HCT116 (cell line): ENCODE measurements around the gene LYPD5. TPM values are rescaled to one million over a fixed set of nuclear protein-coding genes. Genes with fewer than 3 reads are reported as not detected.

ENCODE experiments used
- ATAC-seq: fragments of 200-7000 bp; cut with Tn5 transposase; 2 replicates; pipeline ENCODE4 v1.9.1; 2020; ENCODE audit warnings: mild to moderate bottlenecking, moderate library complexity
- BruUV-seq: library from RNA; stranded (reverse); fragments of 400-500 nt; replicated peaks from 2 replicates; lab custom pipeline; 2021; lab: Mats Ljungman, UMichigan
- CTCF ChIA-PET: fragments of 300-600 bp; sonication (Branson Sonifier 250); formaldehyde crosslinking; loops from one replicate; lab custom pipeline; 2021; ENCODE audit warnings: antibody characterized with exemption; lab: Charles Lee
- POLR2A ChIA-PET: fragments of 300-600, 350-600 bp; sonication (Branson Sonifier 250); formaldehyde crosslinking; loops from one replicate; lab custom pipeline; 2021; ENCODE audit warnings: antibody characterized with exemption; lab: Charles Lee
- RAD21 ChIA-PET, 2 experiments: fragments of 300-600 bp; sonication (Branson Sonifier 250); formaldehyde crosslinking; loops; one replicate each; lab custom pipeline; 2023; ENCODE audit warnings: low total read pairs in 2 of 2; ENCODE audit not compliant: uncharacterized antibody in 2 of 2, unreplicated experiment in 2 of 2, low non-redundant PET in 1 of 2; lab: Charles Lee
- DNase-seq: peaks from one replicate; pipeline ENCODE4 v3.0.0-alpha.2; 2010; ENCODE audit warnings: low read depth, low spot score
- H2AFZ ChIP-seq: fragments of 200-600 bp; shearing (Covaris generic), sonication (generic); 2 replicates; pipeline ENCODE4 v1.6.1; 2017; ENCODE audit warnings: low read depth, mixed run types, mixed read lengths, antibody characterized with exemption, low read length; ENCODE audit not compliant: poor library complexity, severe bottlenecking
- H3K27ac ChIP-seq: 2 replicates; pipeline ENCODE4 v1.5.1; 2012; ENCODE audit warnings: low read depth, low read length
- H3K27me3 ChIP-seq: fragments of 200-600 bp; sonication (generic); 2 replicates; pipeline ENCODE4 v1.6.1; 2016; ENCODE audit warnings: mixed run types, low read length, mixed read lengths; ENCODE audit not compliant: insufficient read depth
- H3K36me3 ChIP-seq, 2 experiments: fragments of 200-500 bp in 1 of 2; fragments of 200-600 bp in 1 of 2; sonication (Bioruptor generic) in 1 of 2; sonication (generic) in 1 of 2; 2 replicates each; pipeline versions ENCODE4 v1.5.1 to v1.6.1; 2014 to 2016; ENCODE audit warnings: low read length in 2 of 2, inconsistent platforms in 1 of 2, mixed read lengths in 1 of 2, mixed run types in 1 of 2; ENCODE audit not compliant: insufficient read depth in 2 of 2, control insufficient read depth in 1 of 2
- H3K4me1 ChIP-seq, 2 experiments: fragments of 200-600 bp in 1 of 2; sonication (generic) in 1 of 2; 2 replicates each; pipeline versions ENCODE4 v1.5.1 to v1.6.1; 2012 to 2017; ENCODE audit warnings: low read length in 2 of 2, inconsistent platforms in 1 of 2, mild to moderate bottlenecking in 1 of 2, mixed read lengths in 1 of 2, mixed run types in 1 of 2, moderate library complexity in 1 of 2; ENCODE audit not compliant: insufficient read depth in 2 of 2, control insufficient read depth in 1 of 2
- H3K4me2 ChIP-seq: fragments of 200-600 bp; sonication (generic); 2 replicates; pipeline ENCODE4 v1.6.1; 2017; ENCODE audit warnings: mixed run types, low read length, mixed read lengths
- H3K4me3 ChIP-seq, 2 experiments: fragments of 200-600 bp in 1 of 2; sonication (generic) in 1 of 2; replicated peaks in 1 of 2; 2 replicates each; pipeline ENCODE4 v1.5.1; 2011 to 2016; ENCODE audit warnings: low read length in 2 of 2, control low read depth in 1 of 2, low read depth in 1 of 2, mild to moderate bottlenecking in 1 of 2, mixed read lengths in 1 of 2, mixed run types in 1 of 2
- H3K79me2 ChIP-seq: fragments of 200-600 bp; sonication (generic); 2 replicates; pipeline ENCODE4 v1.6.1; 2017; ENCODE audit warnings: mild to moderate bottlenecking, mixed run types, low read length, moderate library complexity, mixed read lengths; ENCODE audit not compliant: insufficient read depth
- H3K9ac ChIP-seq: fragments of 200-600 bp; sonication (generic); 2 replicates; pipeline ENCODE4 v1.6.1; 2016; ENCODE audit warnings: low read length, mixed read lengths
- H3K9me2 ChIP-seq: fragments of 200-600 bp; sonication (generic), shearing (Covaris generic); 2 replicates; pipeline ENCODE4 v1.6.1; 2017; ENCODE audit warnings: mixed run types, mild to moderate bottlenecking, moderate library complexity; ENCODE audit not compliant: insufficient read depth
- H3K9me3 ChIP-seq, 2 experiments: fragments of 200-500 bp in 1 of 2; fragments of 200-600 bp in 1 of 2; sonication (Bioruptor generic) in 1 of 2; sonication (generic) in 1 of 2; 2 replicates each; pipeline ENCODE4 v1.6.1; 2014 to 2017; ENCODE audit warnings: low read length in 2 of 2, mixed read lengths in 2 of 2, inconsistent platforms in 1 of 2, low read depth in 1 of 2, mild to moderate bottlenecking in 1 of 2, mixed run types in 1 of 2, moderate library complexity in 1 of 2; ENCODE audit not compliant: control insufficient read depth in 1 of 2, insufficient read depth in 1 of 2
- H4K20me1 ChIP-seq: fragments of 200-600 bp; sonication (generic), shearing (Covaris generic); 2 replicates; pipeline ENCODE4 v1.6.1; 2017; ENCODE audit warnings: mixed run types, mild to moderate bottlenecking, moderate library complexity; ENCODE audit not compliant: insufficient read depth
- ZFX ChIP-seq: fragments of 450-650 bp; IDR thresholded peaks from 2 replicates; pipeline ENCODE4 v1.6.1; 2017
- intact Hi-C: fragments of 100-400 bp; cut with micrococcal nuclease; formaldehyde crosslinking; loops from 2 replicates; pipeline ENCODE4 v1.10.0; 2022
- total RNA-seq: library from RNA; stranded (reverse); gene quantifications from one replicate; pipeline ENCODE4 v1.2.1, GENCODE V29; 2021; ENCODE audit not compliant: unreplicated experiment
- TF ChIP-seq, protein P1 (sequence below), 3 experiments: fragments of 200-600 bp in 1 of 3; sonication (generic) in 1 of 3; IDR thresholded peaks in 2 of 3; conservative IDR thresholded peaks in 1 of 3; 2 replicates each; pipeline ENCODE4 v1.5.1; 2012 to 2017; ENCODE audit warnings: low read depth in 2 of 3, low read length in 2 of 3, antibody characterized with exemption in 1 of 3, borderline replicate concordance in 1 of 3, control low read depth in 1 of 3, mild to moderate bottlenecking in 1 of 3, mixed read lengths in 1 of 3, mixed run types in 1 of 3, moderate library complexity in 1 of 3; ENCODE audit not compliant: insufficient read depth in 1 of 3

LYPD5 gene
- total RNA-seq, 1 experiment from 2014 or later, result 7.6 TPM

DNA sequence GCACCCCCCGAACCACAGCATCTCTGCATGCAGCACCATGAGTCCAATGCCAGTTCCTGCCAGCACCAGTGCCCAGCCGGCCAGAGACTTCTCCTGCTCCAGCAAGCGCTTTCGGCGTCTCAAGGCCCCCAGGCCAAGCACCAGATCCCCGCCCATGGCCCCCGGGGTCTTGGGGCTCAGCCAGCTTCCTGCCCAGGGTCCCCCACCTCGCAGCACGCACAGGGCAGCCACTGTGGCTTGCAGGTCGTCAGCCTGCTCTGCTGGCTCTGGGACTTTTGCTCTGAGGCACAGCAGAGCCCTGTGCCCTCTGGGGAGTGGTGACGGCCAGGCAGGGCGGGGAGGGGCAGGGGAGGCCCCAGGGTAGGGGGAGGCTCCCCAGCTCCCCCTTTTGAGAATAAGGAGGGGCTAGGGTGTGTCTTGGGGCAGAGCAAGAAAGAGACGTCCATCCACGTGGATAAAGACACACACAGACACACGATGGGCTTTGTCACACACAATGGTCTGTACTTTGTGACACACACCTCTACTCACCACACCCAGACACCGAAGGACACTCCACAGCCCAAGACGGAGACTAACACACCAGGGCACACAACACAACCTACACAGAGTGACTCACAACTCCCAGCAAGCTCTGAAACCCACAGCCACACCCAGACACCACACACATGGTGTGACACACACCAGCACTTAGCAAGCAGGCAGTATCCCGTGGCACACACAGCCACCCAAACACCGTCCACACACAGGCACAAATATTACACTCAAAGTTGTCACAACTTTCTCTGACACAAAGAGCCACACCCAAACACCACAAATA lies 21.3 kb downstream of the LYPD5 start, which contains the start of gene KCNN4 (continued):
- TF ChIP-seq, protein P1, sequence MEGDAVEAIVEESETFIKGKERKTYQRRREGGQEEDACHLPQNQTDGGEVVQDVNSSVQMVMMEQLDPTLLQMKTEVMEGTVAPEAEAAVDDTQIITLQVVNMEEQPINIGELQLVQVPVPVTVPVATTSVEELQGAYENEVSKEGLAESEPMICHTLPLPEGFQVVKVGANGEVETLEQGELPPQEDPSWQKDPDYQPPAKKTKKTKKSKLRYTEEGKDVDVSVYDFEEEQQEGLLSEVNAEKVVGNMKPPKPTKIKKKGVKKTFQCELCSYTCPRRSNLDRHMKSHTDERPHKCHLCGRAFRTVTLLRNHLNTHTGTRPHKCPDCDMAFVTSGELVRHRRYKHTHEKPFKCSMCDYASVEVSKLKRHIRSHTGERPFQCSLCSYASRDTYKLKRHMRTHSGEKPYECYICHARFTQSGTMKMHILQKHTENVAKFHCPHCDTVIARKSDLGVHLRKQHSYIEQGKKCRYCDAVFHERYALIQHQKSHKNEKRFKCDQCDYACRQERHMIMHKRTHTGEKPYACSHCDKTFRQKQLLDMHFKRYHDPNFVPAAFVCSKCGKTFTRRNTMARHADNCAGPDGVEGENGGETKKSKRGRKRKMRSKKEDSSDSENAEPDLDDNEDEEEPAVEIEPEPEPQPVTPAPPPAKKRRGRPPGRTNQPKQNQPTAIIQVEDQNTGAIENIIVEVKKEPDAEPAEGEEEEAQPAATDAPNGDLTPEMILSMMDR (IDR thresholded peaks at IDR 0.05 in 2 of 3, conservative IDR thresholded peaks at IDR 0.05 in 1 of 3; ENCODE audit: borderline replicate concordance in 1 of 3, insufficient read depth in 1 of 3, low read depth in 2 of 3, low read length in 2 of 3), result no peak
- TF ChIP-seq, all 23 proteins: peak for 5

DNA sequence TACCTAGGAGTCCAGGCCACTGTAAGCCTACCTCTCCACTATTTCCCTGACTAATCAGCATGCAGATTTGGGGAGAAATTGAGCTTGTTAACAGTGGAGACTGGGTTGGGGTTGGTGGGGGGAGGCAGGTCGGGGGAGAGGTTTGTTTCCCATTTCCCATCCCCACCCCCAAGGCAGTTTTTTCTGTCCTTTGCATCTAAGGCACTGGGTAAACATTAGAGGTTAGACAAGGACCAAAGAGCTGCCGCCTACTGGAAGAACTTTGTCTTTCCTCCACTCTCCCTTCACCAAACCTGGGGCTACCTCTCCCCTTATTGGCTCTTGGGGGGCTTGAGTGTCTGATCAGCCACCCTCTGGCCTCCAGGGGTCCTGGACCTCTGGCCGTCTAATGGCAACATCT lies 22.4 kb downstream of the LYPD5 start:
- intact Hi-C loops, result loop anchor here (10.0 kb wide), 1 partner anchor 105 kb away; the partner anchor contains the start of gene PLAUR
- ATAC-seq, result no peak
- RAD21 ChIA-PET, result no interaction called here
- Histone ChIP-seq H3K9me3 (no peaks in the 10 kb centered on the region), H3K9ac (peak overlapping the region; percentile 88), H3K36me3 (peaks cover 2 to 14% of the 10 kb centered on the region in 2 experiments; a peak in 2 of 4 replicates), H3K4me1 (peaks cover 73 to 89% of the 10 kb centered on the region in 2 experiments), H4K20me1 (no peaks in the 10 kb centered on the region), H3K4me3 (peak overlapping the region; percentile 74), H3K27me3 (no peaks in the 10 kb centered on the region), H3K9me2 (no peaks in the 10 kb centered on the region), H3K4me2 (peak overlapping the region; percentile 88), H3K79me2 (peaks cover 77% of the 10 kb centered on the region), H3K27ac (peak overlapping the region; percentile 94), H2AFZ (no peak overlapping the region)
- no peak for TF ChIP-seq ZFX
- TF ChIP-seq, protein P1 (IDR thresholded peaks at IDR 0.05 in 2 of 3, conservative IDR thresholded peaks at IDR 0.05 in 1 of 3; ENCODE audit: borderline replicate concordance in 1 of 3, insufficient read depth in 1 of 3, low read depth in 2 of 3, low read length in 2 of 3), result peak in 2 of 3 experiments; percentile 17 to 22; a peak in 3 of 6 replicates
- POLR2A ChIA-PET, result interaction anchor here (0.9 to 1.5 kb wide), 4 partner anchors 21 to 112 kb away, joined by 3 to 6 read pairs (median 4); no protein-coding TSS in a partner anchor
- CTCF ChIA-PET, result interaction anchor here (1.4 to 6.4 kb wide), 4 partner anchors 11 to 30 kb away, joined by 4 to 38 read pairs (median 7); partner anchors contain the start of gene SMG9
- BruUV-seq, result TSS peak; percentile 13
- no peak for DNase-seq
